HG03457 (cell line): Measurements from ENCODE around the gene LSMEM2.

Experiments
- ATAC-seq: cut with Tn5 transposase; IDR thresholded peaks from one replicate; pipeline ENCODE4 v1.9.1; 2021; ENCODE audit warnings: moderate number of reproducible peaks; ENCODE audit not compliant: unreplicated experiment

The LSMEM2 gene

DNA sequence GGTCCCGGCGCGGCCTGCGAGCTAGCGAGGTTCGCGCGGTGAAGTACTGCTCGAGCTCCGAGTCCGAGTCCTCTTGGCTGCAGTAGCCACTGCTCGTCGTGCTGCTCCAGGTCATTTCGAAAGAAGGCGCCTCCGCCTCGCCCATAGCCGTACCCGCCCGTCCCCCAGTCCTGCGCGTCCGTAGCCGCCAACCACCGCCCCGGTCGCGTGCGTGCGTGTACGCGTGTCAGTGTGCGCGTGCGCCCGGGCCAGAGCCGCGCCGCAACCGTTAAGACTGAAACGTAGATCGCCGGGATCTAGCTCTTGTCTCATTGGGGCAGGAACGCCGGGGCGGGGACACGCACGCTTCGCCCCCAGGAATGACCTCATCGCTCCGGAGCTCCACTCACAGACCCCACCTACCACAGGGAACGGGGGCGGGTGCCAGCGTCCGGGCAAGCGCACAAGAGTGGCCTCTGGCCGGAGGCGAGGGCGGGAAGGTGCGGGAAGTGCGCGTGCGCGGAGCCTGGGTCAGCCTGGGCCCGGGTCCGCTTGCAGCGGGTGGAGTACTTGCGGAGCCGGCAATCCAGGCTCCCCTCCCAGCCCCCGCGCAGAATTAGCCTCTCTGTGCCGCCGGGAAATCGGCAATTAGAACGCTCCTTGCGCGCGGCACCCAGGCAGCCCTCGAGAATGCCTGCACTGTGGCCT, 58.4 kb downstream of the LSMEM2 start:
- ATAC-seq: peak; percentile 48
